Neural cell (in vitro differentiated cells): Measurements from ENCODE around the gene CMTM5. TPM values are rescaled to one million over a fixed set of nuclear protein-coding genes. Genes with fewer than 3 reads are reported as not detected.
"Not testable (repeated sequence)": the region's sequence is repeated elsewhere in the genome, so short reads cannot be mapped to it uniquely, and the experiment has no call there.

Source experiments
- H2AFZ ChIP-seq: fragments of 200-600, 300-800 bp; sonication (generic), shearing (Covaris generic); 2 replicates; pipeline ENCODE4 v1.6.0; 2014; ENCODE audit warnings: low read depth, mild to moderate bottlenecking, antibody characterized with exemption, low read length, moderate library complexity
- H3F3A ChIP-seq: fragments of 200-600 bp; shearing (Covaris generic); 2 replicates; pipeline ENCODE4 v1.6.1; 2016; ENCODE audit warnings: mild to moderate bottlenecking, moderate library complexity, mixed read lengths, antibody characterized with exemption, low read length; ENCODE audit not compliant: insufficient read depth, poor library complexity, severe bottlenecking
- H3K27ac ChIP-seq: fragments of 200-600, 300-800 bp; sonication (generic), shearing (Covaris generic); 2 replicates; pipeline ENCODE4 v1.5.1; 2014; ENCODE audit warnings: mild to moderate bottlenecking, low read length, moderate library complexity
- H3K27me3 ChIP-seq: fragments of 300-800, 200-600 bp; sonication (generic), shearing (Covaris generic); 2 replicates; pipeline ENCODE4 v1.6.0; 2014; ENCODE audit warnings: mild to moderate bottlenecking, low read depth, low read length, moderate library complexity; ENCODE audit not compliant: insufficient read depth
- H3K36me3 ChIP-seq: fragments of 300-800, 200-600 bp; sonication (generic), shearing (Covaris generic); 2 replicates; pipeline ENCODE4 v1.5.1; 2014; ENCODE audit warnings: mild to moderate bottlenecking, antibody characterized with exemption, low read length, moderate library complexity; ENCODE audit not compliant: insufficient read depth
- H3K4me2 ChIP-seq: fragments of 300-800, 200-600 bp; sonication (generic), shearing (Covaris generic); 2 replicates; pipeline ENCODE4 v1.6.0; 2014; ENCODE audit warnings: mild to moderate bottlenecking, low read length
- H3K4me3 ChIP-seq: fragments of 300-800, 200-600 bp; sonication (generic), shearing (Covaris generic); 2 replicates; pipeline ENCODE4 v1.5.1; 2014; ENCODE audit warnings: mild to moderate bottlenecking, low read length, moderate library complexity
- H3K79me2 ChIP-seq: fragments of 200-600 bp; shearing (Covaris generic); replicated peaks from 2 replicates; pipeline ENCODE4 v1.6.0; 2014; ENCODE audit warnings: mild to moderate bottlenecking, low read length, moderate library complexity; ENCODE audit not compliant: insufficient read depth
- H3K9ac ChIP-seq: fragments of 300-800, 200-600 bp; sonication (generic), shearing (Covaris generic); 2 replicates; pipeline ENCODE4 v1.6.1; 2016; ENCODE audit warnings: mild to moderate bottlenecking, low read length, mixed read lengths
- H3K9me2 ChIP-seq: fragments of 200-600 bp; shearing (Covaris generic); 2 replicates; pipeline ENCODE4 v1.6.1; 2016; ENCODE audit warnings: mild to moderate bottlenecking, low read length, mixed read lengths; ENCODE audit not compliant: insufficient read depth
- H3K9me3 ChIP-seq: fragments of 200-600, 300-800 bp; sonication (generic), shearing (Covaris generic); 2 replicates; pipeline ENCODE4 v1.6.1; 2016; ENCODE audit warnings: mild to moderate bottlenecking, mixed run types, low read length, moderate library complexity, mixed read lengths
- H4K20me1 ChIP-seq: fragments of 200-600 bp; shearing (Covaris generic); 2 replicates; pipeline ENCODE4 v1.6.1; 2016; ENCODE audit warnings: mild to moderate bottlenecking, mixed run types; ENCODE audit not compliant: insufficient read depth
- EP300 ChIP-seq: fragments of 450-650 bp; conservative IDR thresholded peaks from 2 replicates; pipeline ENCODE4 v1.6.1; 2014; ENCODE audit warnings: antibody characterized with exemption, mild to moderate bottlenecking, moderate library complexity; ENCODE audit not compliant: poor library complexity, severe bottlenecking
- EZH2 ChIP-seq: fragments of 200-600, 300-800 bp; shearing (Covaris generic), sonication (generic); IDR thresholded peaks from 2 replicates; pipeline ENCODE4 v1.6.1; 2014; ENCODE audit warnings: antibody characterized with exemption, low read length, borderline replicate concordance, mild to moderate bottlenecking; ENCODE audit not compliant: insufficient read depth, poor library complexity, severe bottlenecking
- MXI1 ChIP-seq: fragments of 450-650 bp; conservative IDR thresholded peaks from 2 replicates; pipeline ENCODE4 v1.6.1; 2014; ENCODE audit warnings: antibody characterized with exemption, mild to moderate bottlenecking; ENCODE audit not compliant: poor library complexity, severe bottlenecking
- POLR2AphosphoS5 ChIP-seq: IDR thresholded peaks from 2 replicates; pipeline ENCODE4 v1.6.1; 2012
- RAD21 ChIP-seq: fragments of 450-650 bp; conservative IDR thresholded peaks from 2 replicates; pipeline ENCODE4 v1.6.1; 2014; ENCODE audit warnings: antibody characterized with exemption, mild to moderate bottlenecking, moderate library complexity
- SMC3 ChIP-seq: fragments of 450-650 bp; conservative IDR thresholded peaks from 2 replicates; pipeline ENCODE4 v1.6.1; 2014; ENCODE audit warnings: antibody characterized with exemption, mild to moderate bottlenecking, moderate library complexity; ENCODE audit not compliant: poor library complexity
- TAF1 ChIP-seq: IDR thresholded peaks from 2 replicates; pipeline ENCODE4 v1.6.1; 2012; ENCODE audit warnings: low read depth
- polyA plus RNA-seq: library from polyadenylated mRNA; depleted of rRNA; stranded (reverse); fragments of >200 nt; gene quantifications from 2 replicates; pipeline ENCODE4 v1.2.3, GENCODE V29; 2014
- TF ChIP-seq, protein P1 (sequence below): fragments of 450-650 bp; IDR thresholded peaks from 2 replicates; pipeline ENCODE4 v1.5.1; 2014; ENCODE audit warnings: antibody characterized with exemption, mild to moderate bottlenecking, moderate library complexity; ENCODE audit not compliant: poor library complexity, severe bottlenecking
- TF ChIP-seq, protein P2 (sequence below): IDR thresholded peaks from 2 replicates; pipeline ENCODE4 v1.6.1; 2012; ENCODE audit warnings: borderline replicate concordance

The CMTM5 gene
- polyA plus RNA-seq, 1 donor from 2014 or later: not detected

DNA sequence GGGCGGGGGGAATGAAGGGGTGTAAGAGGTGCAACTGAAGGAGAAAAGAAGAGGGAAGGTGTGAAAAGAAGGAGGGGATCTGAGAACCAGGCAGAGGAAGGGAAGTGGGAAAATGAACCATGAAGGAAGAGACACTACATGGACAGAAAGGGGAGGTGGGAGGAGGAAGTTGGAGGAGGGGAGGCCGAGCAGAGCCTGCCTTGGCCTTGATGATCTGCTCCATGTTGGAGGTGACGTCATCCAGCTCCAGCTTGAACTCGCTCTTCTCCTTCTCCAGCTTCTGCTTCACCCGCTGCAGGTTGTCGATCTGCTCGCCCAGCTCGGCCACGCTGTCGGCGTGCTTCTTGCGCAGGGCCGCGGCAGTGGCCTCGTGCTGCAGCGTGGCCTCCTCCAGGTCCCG is 42.8 kb downstream of the CMTM5 start:
- not testable (repeated sequence) for H4K20me1 ChIP-seq, H3K4me3 ChIP-seq, H3K27ac ChIP-seq, H3F3A ChIP-seq, H3K79me2 ChIP-seq, H3K36me3 ChIP-seq, H3K27me3 ChIP-seq, H3K9ac ChIP-seq, H3K9me3 ChIP-seq, H3K9me2 ChIP-seq, H2AFZ ChIP-seq, H3K4me2 ChIP-seq

DNA sequence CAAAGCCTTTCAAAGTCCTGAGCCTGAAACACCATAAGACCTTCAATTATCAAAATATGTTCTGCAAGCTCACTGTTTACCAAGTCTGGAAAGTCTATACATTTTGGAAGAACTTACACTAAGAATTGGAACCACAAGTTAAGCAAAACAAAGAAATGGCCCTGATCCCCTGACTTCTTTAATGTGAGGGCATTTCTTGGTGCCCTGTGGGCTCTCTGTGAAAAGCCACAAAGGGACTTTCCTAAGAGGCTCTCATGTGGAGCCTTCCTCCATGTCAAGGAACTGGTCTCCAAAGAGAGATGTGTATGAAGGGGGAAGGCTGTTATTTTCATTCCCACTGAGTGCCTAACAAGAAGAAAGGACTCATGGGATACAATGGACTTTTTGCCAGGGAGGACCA is 44.7 kb downstream of the CMTM5 start:
- Histone ChIP-seq H3K79me2 (no peaks in the 10 kb centered on the region), H3K9ac (no peak overlapping the region), H4K20me1 (no peaks in the 10 kb centered on the region), H3K27ac (no peak overlapping the region), H3K36me3 (no peaks in the 10 kb centered on the region), H3F3A (no peaks in the 10 kb centered on the region), H3K9me2 (no peaks in the 10 kb centered on the region), H3K9me3 (no peaks in the 10 kb centered on the region), H3K27me3 (no peaks in the 10 kb centered on the region), H2AFZ (no peak overlapping the region), H3K4me3 (no peak overlapping the region), H3K4me2 (no peak overlapping the region)
- TF ChIP-seq, protein P1, sequence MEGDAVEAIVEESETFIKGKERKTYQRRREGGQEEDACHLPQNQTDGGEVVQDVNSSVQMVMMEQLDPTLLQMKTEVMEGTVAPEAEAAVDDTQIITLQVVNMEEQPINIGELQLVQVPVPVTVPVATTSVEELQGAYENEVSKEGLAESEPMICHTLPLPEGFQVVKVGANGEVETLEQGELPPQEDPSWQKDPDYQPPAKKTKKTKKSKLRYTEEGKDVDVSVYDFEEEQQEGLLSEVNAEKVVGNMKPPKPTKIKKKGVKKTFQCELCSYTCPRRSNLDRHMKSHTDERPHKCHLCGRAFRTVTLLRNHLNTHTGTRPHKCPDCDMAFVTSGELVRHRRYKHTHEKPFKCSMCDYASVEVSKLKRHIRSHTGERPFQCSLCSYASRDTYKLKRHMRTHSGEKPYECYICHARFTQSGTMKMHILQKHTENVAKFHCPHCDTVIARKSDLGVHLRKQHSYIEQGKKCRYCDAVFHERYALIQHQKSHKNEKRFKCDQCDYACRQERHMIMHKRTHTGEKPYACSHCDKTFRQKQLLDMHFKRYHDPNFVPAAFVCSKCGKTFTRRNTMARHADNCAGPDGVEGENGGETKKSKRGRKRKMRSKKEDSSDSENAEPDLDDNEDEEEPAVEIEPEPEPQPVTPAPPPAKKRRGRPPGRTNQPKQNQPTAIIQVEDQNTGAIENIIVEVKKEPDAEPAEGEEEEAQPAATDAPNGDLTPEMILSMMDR: no peak
- TF ChIP-seq SMC3 (no peak), MXI1 (no peak), TAF1 (no peak), POLR2AphosphoS5 (no peak), EZH2 (no peak), RAD21 (no peak), EP300 (no peak)
- TF ChIP-seq, protein P2, sequence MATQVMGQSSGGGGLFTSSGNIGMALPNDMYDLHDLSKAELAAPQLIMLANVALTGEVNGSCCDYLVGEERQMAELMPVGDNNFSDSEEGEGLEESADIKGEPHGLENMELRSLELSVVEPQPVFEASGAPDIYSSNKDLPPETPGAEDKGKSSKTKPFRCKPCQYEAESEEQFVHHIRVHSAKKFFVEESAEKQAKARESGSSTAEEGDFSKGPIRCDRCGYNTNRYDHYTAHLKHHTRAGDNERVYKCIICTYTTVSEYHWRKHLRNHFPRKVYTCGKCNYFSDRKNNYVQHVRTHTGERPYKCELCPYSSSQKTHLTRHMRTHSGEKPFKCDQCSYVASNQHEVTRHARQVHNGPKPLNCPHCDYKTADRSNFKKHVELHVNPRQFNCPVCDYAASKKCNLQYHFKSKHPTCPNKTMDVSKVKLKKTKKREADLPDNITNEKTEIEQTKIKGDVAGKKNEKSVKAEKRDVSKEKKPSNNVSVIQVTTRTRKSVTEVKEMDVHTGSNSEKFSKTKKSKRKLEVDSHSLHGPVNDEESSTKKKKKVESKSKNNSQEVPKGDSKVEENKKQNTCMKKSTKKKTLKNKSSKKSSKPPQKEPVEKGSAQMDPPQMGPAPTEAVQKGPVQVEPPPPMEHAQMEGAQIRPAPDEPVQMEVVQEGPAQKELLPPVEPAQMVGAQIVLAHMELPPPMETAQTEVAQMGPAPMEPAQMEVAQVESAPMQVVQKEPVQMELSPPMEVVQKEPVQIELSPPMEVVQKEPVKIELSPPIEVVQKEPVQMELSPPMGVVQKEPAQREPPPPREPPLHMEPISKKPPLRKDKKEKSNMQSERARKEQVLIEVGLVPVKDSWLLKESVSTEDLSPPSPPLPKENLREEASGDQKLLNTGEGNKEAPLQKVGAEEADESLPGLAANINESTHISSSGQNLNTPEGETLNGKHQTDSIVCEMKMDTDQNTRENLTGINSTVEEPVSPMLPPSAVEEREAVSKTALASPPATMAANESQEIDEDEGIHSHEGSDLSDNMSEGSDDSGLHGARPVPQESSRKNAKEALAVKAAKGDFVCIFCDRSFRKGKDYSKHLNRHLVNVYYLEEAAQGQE: no peak

DNA sequence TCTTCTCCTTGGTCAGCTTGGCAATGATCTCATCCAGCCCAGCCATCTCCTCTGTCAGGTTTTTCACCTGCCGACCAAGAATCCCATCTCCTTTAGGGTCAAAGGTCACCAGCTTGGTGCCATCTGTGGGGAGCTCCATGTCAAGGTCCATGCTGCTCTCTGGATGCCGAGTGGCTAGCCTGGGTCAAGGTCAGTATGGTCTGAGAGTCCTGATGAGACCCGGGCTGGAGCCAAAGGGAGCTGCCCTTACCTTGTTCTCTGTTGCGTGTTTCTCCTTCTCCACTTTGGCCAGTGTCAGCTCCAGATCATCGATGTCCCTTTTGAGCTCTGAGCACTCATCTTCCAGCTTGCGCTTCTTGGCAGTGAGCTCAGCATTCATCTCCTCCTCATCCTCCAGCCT is 46.8 kb downstream of the CMTM5 start:
- Histone ChIP-seq H3K27ac (no peak overlapping the region), H3K79me2 (no peaks in the 10 kb centered on the region), H3K4me3 (no peak overlapping the region), H3K9me3 (no peaks in the 10 kb centered on the region), H3F3A (no peaks in the 10 kb centered on the region), H2AFZ (no peak overlapping the region), H4K20me1 (no peaks in the 10 kb centered on the region), H3K36me3 (no peaks in the 10 kb centered on the region), H3K27me3 (no peaks in the 10 kb centered on the region), H3K4me2 (no peak overlapping the region), H3K9ac (no peak overlapping the region), H3K9me2 (no peaks in the 10 kb centered on the region)
- no peak for TF ChIP-seq EP300
- TF ChIP-seq, protein P2: no peak
- TF ChIP-seq TAF1: no peak
- TF ChIP-seq EZH2: no peak
- TF ChIP-seq RAD21: no peak
- TF ChIP-seq, protein P1: no peak
- no peak for TF ChIP-seq POLR2AphosphoS5
- no peak for TF ChIP-seq SMC3
- no peak for TF ChIP-seq MXI1
